Suppressor macrophage (primary cell): Measurements from ENCODE around the gene RABGAP1.

Source experiments
- DNase-seq, 4 experiments: peaks; one replicate each; pipeline ENCODE4 v3.0.0-alpha.2; 2020 to 2022

RABGAP1 gene

DNA sequence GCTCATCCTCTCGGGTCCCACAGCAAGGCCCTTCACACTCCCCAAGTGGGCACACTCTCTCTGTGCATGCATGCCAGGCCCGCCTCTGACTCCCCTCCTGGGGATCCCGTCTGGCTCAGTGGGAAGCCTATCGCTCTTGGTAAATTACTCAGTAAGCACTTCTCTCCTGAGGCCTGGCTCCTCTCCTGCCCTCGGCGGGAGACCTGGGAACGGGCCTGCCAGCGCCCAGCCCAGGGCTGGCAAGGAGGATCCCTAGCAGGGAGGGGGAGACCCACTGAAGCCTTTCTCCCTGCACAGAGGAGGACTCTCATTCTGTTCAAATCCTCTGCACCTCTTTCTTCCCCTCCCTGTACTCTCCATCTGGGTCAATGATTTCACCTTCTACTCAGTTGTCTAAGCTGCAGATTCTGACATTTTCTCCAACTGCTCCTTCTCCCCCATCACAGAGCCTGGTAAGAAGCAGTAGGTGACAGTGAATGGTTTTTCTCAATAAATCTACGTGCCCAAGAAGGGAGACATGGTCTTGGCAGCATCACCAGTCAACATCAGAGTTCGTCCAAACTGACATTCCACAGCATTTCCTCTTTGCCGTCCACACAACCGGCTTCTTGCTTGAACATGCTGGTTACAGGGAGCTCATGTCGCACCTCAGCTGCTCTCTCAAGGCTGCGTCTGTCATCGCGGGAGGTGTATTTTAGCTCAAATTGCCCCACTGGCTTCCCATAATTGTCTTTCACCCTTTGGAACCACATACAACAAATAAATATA lies 174.5 kb downstream of the RABGAP1 start:
- DNase-seq, result no peak

DNA sequence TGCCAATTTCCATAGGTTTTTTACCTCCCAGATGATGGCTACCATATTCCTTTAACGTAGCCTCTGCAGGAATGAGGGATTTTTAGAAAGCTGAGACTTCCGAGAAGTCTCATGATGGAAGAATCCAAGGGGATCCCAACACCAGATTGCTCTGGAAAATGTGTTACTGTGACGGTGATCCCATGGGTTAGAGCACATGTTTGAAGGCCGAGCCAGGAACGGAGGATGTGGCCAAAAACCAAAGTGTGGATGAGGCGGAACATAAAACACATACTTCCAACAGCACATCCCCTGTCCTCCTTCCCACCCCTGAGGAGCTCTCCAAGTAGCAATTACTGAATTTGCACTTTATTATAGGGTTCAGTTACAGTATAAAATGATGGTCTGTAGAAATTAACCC lies 175.2 kb downstream of the RABGAP1 start:
- DNase-seq, result no peak

GRCh38 chr9:123119566-123119965 lies 178.7 kb downstream of the RABGAP1 start:
- no peak for DNase-seq

- DNase-seq, result no peak
These were observed 179.3 kb downstream of the RABGAP1 start for GRCh38 chr9:123120131-123120530.

- no peak for DNase-seq
These were observed 180.1 kb downstream of the RABGAP1 start for GRCh38 chr9:123120953-123121352.

DNA sequence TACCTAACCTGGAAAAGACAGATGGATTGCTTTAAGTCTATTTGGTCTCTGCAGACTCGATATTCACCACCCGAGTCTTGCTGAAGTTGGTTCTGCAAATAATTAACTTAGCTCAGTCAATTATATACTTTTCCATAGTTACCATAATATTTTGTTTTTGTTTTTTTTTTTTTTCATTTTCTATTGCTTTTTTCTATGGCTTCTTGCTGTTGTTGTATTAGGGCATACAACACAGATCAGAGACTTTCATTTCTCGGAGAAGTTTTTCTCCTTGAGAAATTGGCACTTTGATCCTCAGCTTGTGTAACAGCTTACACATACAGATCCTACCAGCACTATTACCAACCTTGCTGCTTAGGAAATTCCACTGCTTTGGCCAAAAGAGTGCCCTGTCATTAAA lies 180.6 kb downstream of the RABGAP1 start:
- DNase-seq, result no peak

DNA sequence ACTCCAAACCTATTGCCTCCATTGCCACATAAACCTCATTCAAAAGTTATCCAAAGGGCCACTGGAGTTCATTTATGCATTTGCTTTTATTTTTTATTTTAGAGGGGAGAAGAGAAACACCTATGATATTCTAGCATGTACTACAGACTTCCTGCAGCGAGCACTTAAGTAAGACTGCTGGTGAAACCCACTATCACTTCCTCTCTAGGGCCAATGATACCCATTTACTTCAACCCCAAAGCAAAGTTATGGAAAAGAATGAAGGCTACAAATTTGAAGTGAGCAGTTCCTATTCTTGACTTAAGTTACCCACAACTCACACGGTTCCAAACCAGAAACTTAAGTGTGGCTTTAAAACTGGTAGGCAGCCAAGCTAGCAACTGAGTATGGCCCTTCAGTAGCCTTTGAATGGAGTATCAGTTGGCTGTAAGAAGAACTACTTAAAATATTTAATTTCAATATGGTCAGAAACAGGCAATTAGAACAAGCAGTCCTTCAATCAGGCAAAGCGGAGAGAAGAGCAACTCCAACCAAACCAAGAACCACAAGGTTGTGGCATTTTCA lies 186.8 kb downstream of the RABGAP1 start:
- DNase-seq, result peak in 1 of 4 experiments; percentile 15

DNA sequence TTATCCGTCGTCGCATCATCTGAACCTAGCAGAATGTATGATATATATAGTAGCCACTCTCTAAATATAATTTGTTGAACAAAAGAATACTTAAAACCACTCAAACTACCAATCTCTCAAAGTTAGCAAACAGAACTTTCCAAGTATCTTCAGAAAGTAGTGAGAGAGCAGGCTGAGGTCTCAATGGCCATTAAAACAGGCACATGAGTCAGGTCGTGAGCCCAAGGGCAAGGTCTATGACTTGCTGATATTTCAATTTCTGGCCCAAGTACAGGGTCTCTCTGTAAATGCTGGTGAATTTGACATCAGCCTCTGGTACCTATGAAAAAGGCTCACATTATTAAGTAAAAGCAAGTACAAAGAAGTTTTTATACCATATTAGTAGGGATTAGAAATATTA lies 187.8 kb downstream of the RABGAP1 start:
- no peak for DNase-seq

DNA sequence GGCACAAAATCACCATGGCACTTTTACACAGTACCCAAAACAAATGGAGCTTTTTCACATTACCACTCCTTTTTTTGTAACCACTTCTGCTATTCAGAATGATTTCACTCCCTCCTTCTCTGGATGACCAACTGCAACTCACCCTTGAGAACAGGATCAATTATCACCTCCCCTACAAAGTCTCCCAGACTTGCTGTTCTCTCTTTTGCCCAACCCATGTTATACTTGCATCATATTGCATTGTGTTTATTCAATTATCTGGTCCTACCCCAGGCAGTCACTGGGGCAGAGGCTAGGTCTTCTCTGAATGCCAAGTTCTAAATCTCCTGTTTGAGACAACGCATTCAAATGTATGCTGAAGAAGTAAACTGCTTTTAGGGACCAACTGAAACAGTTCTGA lies 188.6 kb downstream of the RABGAP1 start:
- peak in 1 of 4 experiments; percentile 15 for DNase-seq

- no peak for DNase-seq
These were observed 190.4 kb downstream of the RABGAP1 start for GRCh38 chr9:123131258-123131657.

GRCh38 chr9:123131993-123132392 lies 191.2 kb downstream of the RABGAP1 start:
- DNase-seq, result no peak

- no peak for DNase-seq
These were observed 191.9 kb downstream of the RABGAP1 start for GRCh38 chr9:123132696-123133095.

GRCh38 chr9:123135430-123135829 lies 194.6 kb downstream of the RABGAP1 start:
- DNase-seq, result no peak

- DNase-seq, result no peak
These were observed 197.3 kb downstream of the RABGAP1 start for GRCh38 chr9:123138163-123138562.

- DNase-seq, result no peak
These were observed 208.2 kb downstream of the RABGAP1 start for GRCh38 chr9:123149067-123149466.

DNA sequence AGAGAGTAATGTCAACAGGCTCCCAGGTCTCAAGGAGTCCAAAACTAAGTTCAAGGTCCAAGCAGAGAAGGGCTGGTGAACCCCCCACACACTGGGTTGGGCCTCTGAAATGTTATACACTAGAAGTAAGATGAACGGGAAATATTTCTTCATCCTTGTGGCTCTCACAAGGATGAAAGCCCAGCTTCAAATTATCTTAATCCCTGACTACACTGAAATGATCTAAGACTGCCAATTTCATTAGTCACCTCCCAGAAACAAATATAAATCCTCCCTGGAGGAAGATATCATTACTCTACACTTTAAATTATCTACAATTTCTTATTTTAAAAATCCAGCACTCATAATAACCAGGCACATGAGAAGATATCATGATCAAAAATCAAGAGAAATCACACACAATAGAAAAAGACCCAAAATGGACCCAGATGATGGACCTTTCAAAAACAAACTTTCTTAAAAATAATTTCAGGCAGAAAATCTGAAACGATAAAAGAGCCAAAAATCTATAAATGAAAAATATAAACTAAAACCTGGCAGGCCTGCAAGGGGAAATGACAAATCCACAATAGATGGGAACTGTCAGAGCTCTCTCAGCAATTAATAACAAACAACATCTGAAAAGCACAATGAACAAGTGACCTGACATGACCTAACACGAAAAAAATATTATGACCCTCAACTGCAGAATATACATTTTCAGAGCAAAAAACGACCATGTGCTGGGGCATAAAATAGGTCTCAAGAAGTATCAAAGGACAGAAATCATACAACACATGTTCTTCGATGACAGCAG lies 210.1 kb downstream of the RABGAP1 start:
- DNase-seq, result no peak
